K562 (cell line): Measurements from ENCODE around the gene TMEM202.

Experiments used
- CTCF ChIP-seq, 3 experiments: IDR thresholded peaks in 2 of 3; conservative IDR thresholded peaks in 1 of 3; 2 replicates each; pipeline ENCODE4 v1.5.1; 2011 to 2012; ENCODE audit warnings: low read length in 3 of 3, mild to moderate bottlenecking in 3 of 3, control low read depth in 2 of 3, improper control_type of control experiment in 1 of 3, inconsistent platforms in 1 of 3, low read depth in 1 of 3, mixed read lengths in 1 of 3, moderate library complexity in 1 of 3; ENCODE audit not compliant: insufficient read depth in 2 of 3
- FOXA1 ChIP-seq: fragments of 450-650 bp; IDR thresholded peaks from 2 replicates; pipeline ENCODE4 v1.6.1; 2016; ENCODE audit warnings: mild to moderate bottlenecking, borderline replicate concordance
- HDAC6 ChIP-seq: IDR thresholded peaks from 2 replicates; pipeline ENCODE4 v1.6.1; 2012; ENCODE audit warnings: low read depth, mild to moderate bottlenecking, control low read depth, inconsistent platforms, low read length, moderate library complexity
- IRF2 ChIP-seq: sonication (generic); formaldehyde crosslinking; IDR thresholded peaks from 2 replicates; pipeline ENCODE4 v1.8.1; 2022; ENCODE audit warnings: mild to moderate bottlenecking, missing genetic modification reagents
- MAX ChIP-seq: sonication (generic); formaldehyde crosslinking; IDR thresholded peaks from 2 replicates; pipeline ENCODE4 v1.9.0; 2022; ENCODE audit warnings: mild to moderate bottlenecking, missing genetic modification reagents
- NCOA4 ChIP-seq: fragments of 450-650 bp; IDR thresholded peaks from 2 replicates; pipeline ENCODE4 v1.6.1; 2018; ENCODE audit warnings: mild to moderate bottlenecking; ENCODE audit not compliant: partially characterized antibody
- STAT5A ChIP-seq: IDR thresholded peaks from 2 replicates; pipeline ENCODE4 v1.6.1; 2012; ENCODE audit warnings: low read length, inconsistent platforms, borderline replicate concordance
- TAF1 ChIP-seq: IDR thresholded peaks from 2 replicates; pipeline ENCODE4 v1.6.1; 2011; ENCODE audit warnings: mild to moderate bottlenecking, low read length, moderate library complexity; ENCODE audit not compliant: insufficient read depth, control insufficient read depth, severe bottlenecking; ENCODE audit errors: extremely low read depth
- UBTF ChIP-seq, 2 experiments: IDR thresholded peaks; 2 replicates each; pipeline ENCODE4 v1.6.1; 2012; ENCODE audit warnings: improper control_type of control experiment in 2 of 2, low read depth in 2 of 2, low read length in 2 of 2, borderline replicate concordance in 1 of 2
- ZKSCAN1 ChIP-seq: fragments of 150-350 bp; IDR thresholded peaks from 2 replicates; pipeline ENCODE4 v1.6.1; 2016; ENCODE audit warnings: low read depth, low read length
- ZNF512 ChIP-seq: IDR thresholded peaks from 2 replicates; pipeline ENCODE4 v1.6.1; 2016; ENCODE audit warnings: missing genetic modification characterization, missing compliant biosample characterization

GRCh38 chr15:72375846-72376581, 22.1 kb upstream of the TMEM202 start, which contains the start of gene HEXA:
- TF ChIP-seq STAT5A (no peak), ZNF512 (tag) (no peak), UBTF (IDR thresholded peaks at IDR 0.05; ENCODE audit: borderline replicate concordance in 1 of 2, low read depth in 2 of 2, low read length in 2 of 2) (peak; percentile 44 to 84; a peak in 2 of 4 replicates), TAF1 (peak; percentile 87), HDAC6 (no peak), FOXA1 (no peak), MAX (CRISPR knock-in tag) (peak; percentile 93), ZKSCAN1 (no peak; the same call in 1 of the 2 replicates), NCOA4 (no peak), CTCF (IDR thresholded peaks at IDR 0.05 in 2 of 3, conservative IDR thresholded peaks at IDR 0.05 in 1 of 3; ENCODE audit: insufficient read depth in 2 of 3, low read depth in 1 of 3, low read length in 3 of 3) (no peak), IRF2 (CRISPR knock-in tag) (no peak)
